ENCODE data around the gene PDE8A.

PDE8A gene

DNA sequence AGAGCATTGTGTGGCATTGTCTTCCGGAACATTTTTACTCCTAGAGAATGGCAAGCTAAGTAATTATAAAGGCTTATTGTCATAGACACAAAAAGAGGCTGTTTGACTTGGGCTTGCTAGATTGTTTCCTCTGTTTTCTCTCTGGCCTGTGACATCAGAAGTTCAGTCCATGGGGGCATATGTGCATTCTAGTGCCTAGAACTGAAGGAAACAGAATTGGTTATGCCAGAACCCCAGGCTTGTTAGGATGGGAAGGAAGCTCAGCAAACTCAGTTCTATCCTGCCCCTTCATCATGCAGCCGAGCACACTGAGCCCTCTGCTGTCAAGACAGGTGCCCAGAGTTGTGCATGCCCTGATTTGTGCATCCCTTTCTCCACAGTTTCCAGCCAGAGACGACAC lies 131.3 kb downstream of the PDE8A start:
- no peak overlapping the region for H3K4me3 ChIP-seq (replicated peaks; ENCODE audit: low read depth, low read length)
- no peak for DNase-seq (ENCODE audit: extremely low read depth, low read depth)
- TF ChIP-seq, protein P1, sequence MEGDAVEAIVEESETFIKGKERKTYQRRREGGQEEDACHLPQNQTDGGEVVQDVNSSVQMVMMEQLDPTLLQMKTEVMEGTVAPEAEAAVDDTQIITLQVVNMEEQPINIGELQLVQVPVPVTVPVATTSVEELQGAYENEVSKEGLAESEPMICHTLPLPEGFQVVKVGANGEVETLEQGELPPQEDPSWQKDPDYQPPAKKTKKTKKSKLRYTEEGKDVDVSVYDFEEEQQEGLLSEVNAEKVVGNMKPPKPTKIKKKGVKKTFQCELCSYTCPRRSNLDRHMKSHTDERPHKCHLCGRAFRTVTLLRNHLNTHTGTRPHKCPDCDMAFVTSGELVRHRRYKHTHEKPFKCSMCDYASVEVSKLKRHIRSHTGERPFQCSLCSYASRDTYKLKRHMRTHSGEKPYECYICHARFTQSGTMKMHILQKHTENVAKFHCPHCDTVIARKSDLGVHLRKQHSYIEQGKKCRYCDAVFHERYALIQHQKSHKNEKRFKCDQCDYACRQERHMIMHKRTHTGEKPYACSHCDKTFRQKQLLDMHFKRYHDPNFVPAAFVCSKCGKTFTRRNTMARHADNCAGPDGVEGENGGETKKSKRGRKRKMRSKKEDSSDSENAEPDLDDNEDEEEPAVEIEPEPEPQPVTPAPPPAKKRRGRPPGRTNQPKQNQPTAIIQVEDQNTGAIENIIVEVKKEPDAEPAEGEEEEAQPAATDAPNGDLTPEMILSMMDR (IDR thresholded peaks at IDR 0.05; ENCODE audit: low read depth, low read length, missing control alignments): no peak

DNA sequence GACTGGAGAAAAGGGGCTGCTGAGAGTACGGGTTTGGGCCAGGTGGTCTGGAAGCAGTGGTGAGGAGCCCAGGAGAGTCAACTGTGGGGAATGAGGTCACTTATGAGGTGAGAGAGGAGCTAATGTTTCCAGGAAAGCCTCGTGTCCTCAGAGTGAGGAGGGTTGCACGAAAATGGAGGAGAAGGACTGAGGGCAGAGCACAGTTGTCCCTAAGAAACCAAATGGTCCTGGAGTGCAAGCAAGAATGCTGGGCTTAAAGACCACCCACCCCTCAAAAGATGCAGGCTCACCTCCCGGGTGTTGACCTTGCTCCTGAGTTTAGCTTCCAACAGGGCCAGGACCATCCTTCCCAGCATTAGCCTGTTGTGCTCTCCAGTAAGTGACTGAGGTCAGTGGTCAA lies 133.2 kb downstream of the PDE8A start:
- H3K4me3 ChIP-seq (replicated peaks; ENCODE audit: low read depth, low read length): no peak overlapping the region
- no peak for DNase-seq (ENCODE audit: extremely low read depth, low read depth)
- TF ChIP-seq, protein P1 (IDR thresholded peaks at IDR 0.05; ENCODE audit: low read depth, low read length, missing control alignments): no peak

DNA sequence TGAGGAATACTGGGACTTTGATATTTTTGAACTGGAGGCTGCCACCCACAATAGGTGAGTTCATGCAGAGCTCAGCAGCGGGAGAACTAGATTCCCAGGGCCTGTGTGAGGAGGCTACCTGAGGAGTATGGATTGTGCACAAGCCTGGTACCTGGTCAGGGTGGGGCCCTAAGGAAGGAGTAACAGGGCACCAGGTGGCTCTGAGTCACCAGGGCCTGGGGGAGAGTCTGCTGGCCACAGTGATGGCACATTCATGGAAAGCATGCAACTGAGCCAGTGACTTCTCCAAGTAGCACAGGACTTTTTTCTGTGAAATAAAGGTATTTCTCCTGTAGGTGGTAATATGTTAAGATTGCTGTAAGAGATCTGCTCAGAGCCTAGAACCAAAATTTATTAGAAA lies 134.4 kb downstream of the PDE8A start:
- TF ChIP-seq, protein P1 (IDR thresholded peaks at IDR 0.05; ENCODE audit: low read depth, low read length, missing control alignments): no peak
- DNase-seq (ENCODE audit: extremely low read depth, low read depth): no peak
- H3K4me3 ChIP-seq (replicated peaks; ENCODE audit: low read depth, low read length): no peak overlapping the region

DNA sequence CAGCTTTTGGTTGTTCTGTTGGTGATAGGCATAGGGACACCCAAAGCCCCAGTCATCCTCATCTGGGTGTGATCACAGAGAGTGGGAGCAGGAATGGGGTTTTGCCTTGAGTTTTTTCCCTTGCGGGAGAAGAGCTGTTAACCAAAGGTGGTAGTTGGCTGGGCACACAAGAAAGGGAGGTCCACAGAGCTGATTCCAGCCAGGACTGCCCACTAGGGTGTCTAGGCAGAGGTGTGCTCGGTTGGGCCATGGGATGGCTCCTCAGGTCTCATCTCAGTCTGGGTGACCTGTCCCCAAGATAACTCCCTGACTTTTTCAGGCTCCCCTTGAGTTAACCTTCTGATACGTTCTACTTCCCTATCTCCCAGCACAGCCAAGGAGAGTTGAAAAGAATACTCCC lies 134.8 kb downstream of the PDE8A start:
- TF ChIP-seq, protein P1 (IDR thresholded peaks at IDR 0.05; ENCODE audit: low read depth, low read length, missing control alignments): no peak
- no peak for DNase-seq (ENCODE audit: extremely low read depth, low read depth)
- no peak overlapping the region for H3K4me3 ChIP-seq (replicated peaks; ENCODE audit: low read depth, low read length)

DNA sequence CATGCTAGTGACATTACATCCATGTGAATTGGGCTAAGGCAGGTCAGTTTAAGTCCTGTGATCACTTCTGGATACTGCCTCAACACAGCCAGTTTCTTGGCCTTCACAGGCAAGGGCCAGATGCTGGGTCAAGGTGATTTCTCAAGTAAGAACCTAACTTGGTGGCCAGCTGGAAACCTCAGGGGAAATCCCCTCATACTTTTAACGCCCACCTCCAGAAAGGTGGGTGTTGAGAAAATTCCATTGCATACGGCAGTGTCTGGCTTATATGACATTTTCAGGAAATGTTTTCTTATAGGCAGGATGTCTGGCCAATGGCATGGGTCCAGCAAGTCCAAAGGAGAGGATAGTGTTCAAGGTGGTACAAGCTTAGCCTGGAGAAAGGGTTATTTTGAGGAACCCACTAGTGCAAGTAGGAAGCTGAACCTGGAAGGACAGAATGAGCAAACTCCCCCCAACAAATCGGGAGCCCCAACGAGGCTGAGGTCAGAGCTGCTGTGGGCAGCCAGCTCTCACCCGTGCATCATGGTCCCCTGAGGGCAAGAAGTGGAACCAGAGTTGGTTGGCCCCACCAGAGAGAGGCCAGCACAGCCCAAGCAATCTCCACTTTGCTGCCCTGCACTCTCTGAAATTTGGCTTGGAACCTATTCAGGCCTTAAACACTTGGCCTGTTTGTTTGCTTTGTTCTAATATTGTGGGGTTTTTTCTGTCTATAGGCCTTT lies 135.4 kb downstream of the PDE8A start:
- TF ChIP-seq, protein P1 (IDR thresholded peaks at IDR 0.05; ENCODE audit: low read depth, low read length, missing control alignments): no peak

DNA sequence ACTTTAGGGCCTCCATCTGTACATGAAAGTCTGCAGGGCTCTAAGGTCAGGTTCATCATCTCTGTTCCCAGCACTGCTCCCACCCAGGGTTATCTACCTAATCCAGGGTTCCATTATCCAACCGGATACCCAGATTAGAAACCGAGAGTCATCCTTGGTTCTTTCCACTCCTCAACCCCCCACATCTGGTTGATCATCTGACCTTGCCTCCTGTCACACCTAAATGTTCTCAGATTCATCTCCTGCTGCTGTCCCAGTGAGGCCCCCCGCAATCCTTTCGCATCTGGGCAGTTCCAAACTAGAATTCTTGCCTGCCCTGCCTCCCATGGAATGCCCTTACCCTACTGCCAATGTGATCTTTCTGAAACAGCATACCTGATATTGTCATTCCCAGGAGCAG lies 136.5 kb downstream of the PDE8A start:
- no peak for DNase-seq (ENCODE audit: extremely low read depth, low read depth)
- TF ChIP-seq, protein P1 (IDR thresholded peaks at IDR 0.05; ENCODE audit: low read depth, low read length, missing control alignments): no peak
- no peak overlapping the region for H3K4me3 ChIP-seq (replicated peaks; ENCODE audit: low read depth, low read length)

More for the DNA sequence above, 135.4 kb downstream of the PDE8A start:
- DNase-seq (ENCODE audit: extremely low read depth, low read depth): no peak
- no peak overlapping the region for H3K4me3 ChIP-seq (replicated peaks; ENCODE audit: low read depth, low read length)

DNA sequence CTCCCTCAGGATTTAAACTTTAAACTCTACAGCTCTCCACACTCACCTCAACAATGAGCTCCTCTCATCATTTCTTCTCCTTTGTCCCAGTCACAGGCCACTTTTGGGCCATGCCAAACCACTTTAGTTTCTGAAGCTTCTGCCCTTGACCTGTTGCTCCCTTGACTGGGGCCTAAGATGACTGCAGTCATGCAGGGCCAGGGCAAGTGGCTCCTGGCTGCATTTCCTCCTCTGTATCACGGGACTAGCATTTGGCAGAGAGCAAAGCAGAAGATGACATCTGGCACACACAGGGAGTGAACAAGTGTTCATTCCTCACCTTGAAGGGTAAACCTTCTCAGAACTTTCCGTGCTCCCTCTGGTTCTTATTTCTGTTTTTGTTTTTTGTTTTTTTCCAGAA lies 136.9 kb downstream of the PDE8A start:
- no peak overlapping the region for H3K4me3 ChIP-seq (replicated peaks; ENCODE audit: low read depth, low read length)
- TF ChIP-seq, protein P1 (IDR thresholded peaks at IDR 0.05; ENCODE audit: low read depth, low read length, missing control alignments): no peak
- no peak for DNase-seq (ENCODE audit: extremely low read depth, low read depth)
